GM18870 (cell line): ENCODE measurements around the gene NSD2.
A peak's percentile ranks its signal among the peaks of the same experiment; 100 is the strongest.
"Not testable (repeated sequence)": the region's sequence is repeated elsewhere in the genome, so short reads cannot be mapped to it uniquely, and the experiment has no call there.

Experiments used
- ATAC-seq: cut with Tn5 transposase; IDR thresholded peaks from one replicate; pipeline ENCODE4 v1.9.1; 2021; ENCODE audit warnings: moderate library complexity; ENCODE audit not compliant: unreplicated experiment

The NSD2 gene

GRCh38 chr4:1870578-1871443, at the start of gene NSD2:
TSS of gene NSD2 (plus strand) at chr4:1871393. CDS start at chr4:1900655, 29,262 bp downstream.
- peak; percentile 39 for ATAC-seq

- ATAC-seq: no peak
Measured at GRCh38 chr4:1821679-1822567, 49.3 kb upstream of the NSD2 start.

- no peak for ATAC-seq
Measured at GRCh38 chr4:1822568-1823544, 48.3 kb upstream of the NSD2 start.

GRCh38 chr4:1823545-1823932, 47.7 kb upstream of the NSD2 start:
- no peak for ATAC-seq

GRCh38 chr4:1824746-1825145, 46.4 kb upstream of the NSD2 start:
- no peak for ATAC-seq

- ATAC-seq: no peak
Measured at GRCh38 chr4:1825326-1825725, 45.9 kb upstream of the NSD2 start.

GRCh38 chr4:1826531-1827350, 44.5 kb upstream of the NSD2 start:
- ATAC-seq: no peak

- no peak for ATAC-seq
Measured at GRCh38 chr4:1830234-1830633, 41.0 kb upstream of the NSD2 start.

- ATAC-seq: no peak
Measured at GRCh38 chr4:1830642-1831228, 40.5 kb upstream of the NSD2 start.

GRCh38 chr4:1831331-1831730, 39.9 kb upstream of the NSD2 start:
- no peak for ATAC-seq

GRCh38 chr4:1832690-1833089, 38.5 kb upstream of the NSD2 start:
- ATAC-seq: no peak

GRCh38 chr4:1833307-1834046, 37.7 kb upstream of the NSD2 start:
- no peak for ATAC-seq

GRCh38 chr4:1834047-1834775, 37.0 kb upstream of the NSD2 start:
- ATAC-seq: no peak

- ATAC-seq: not testable (repeated sequence)
Measured at GRCh38 chr4:1835836-1836235, 35.4 kb upstream of the NSD2 start.

- ATAC-seq: no peak
Measured at GRCh38 chr4:1836650-1837049, 34.5 kb upstream of the NSD2 start.

- ATAC-seq: no peak
Measured at GRCh38 chr4:1837069-1837468, 34.1 kb upstream of the NSD2 start.

GRCh38 chr4:1839282-1839681, 31.9 kb upstream of the NSD2 start:
- ATAC-seq: no peak
